ENCODE measurements around the gene FEZ2. TPM values are rescaled to one million over a fixed set of nuclear protein-coding genes. Genes with fewer than 3 reads are reported as not detected.

FEZ2 gene
- total and polyA plus RNA-seq, 7 donors = 61.5 to 291 (median 179) TPM

DNA sequence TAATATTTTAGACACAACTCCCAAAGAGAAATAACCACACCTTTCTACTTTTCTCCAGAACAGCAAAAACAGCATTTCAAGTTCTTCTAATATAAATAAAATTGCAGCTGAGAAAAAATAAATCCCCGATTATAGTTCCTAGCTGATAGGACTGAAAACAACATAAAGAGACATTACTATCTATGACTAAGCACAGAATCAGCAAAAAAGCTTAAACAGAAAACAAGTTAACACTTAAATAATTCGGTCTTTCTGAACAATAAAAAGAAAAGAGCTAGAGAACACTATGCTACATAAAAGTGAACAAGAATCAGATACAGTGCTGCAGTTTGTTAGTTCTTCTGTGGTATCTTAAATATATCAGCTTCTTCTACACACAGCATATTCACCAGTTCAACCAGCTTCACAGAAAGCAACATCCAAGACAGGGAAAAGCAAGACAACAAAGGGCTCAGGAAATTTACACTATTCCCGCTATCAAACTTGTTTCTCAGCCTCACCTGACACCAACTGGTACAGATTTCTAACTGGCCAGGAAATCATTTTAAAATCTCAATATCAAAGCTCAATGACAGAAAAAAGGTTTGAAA, 28.6 kb downstream of the FEZ2 start:
- Histone ChIP-seq H3K27me3 (ENCODE audit: insufficient read depth in 3 of 3, low read length in 2 of 3) (no peaks in the 10 kb centered on the region), H3K36me3 (ENCODE audit: insufficient read depth in 1 of 2, low read depth in 1 of 2) (peaks cover 0 to 31% of the 10 kb centered on the region in 2 donors), H3K27ac (peak overlapping the region; percentile 72), H3K4me3 (no peak overlapping the region), H3K4me1 (peaks cover 44% of the 10 kb centered on the region), H3K9me3 (no peaks in the 10 kb centered on the region)
- WGBS, 3 donors = 86 to 93% (median 87%) methylated on average over 3 of the region's 3 CpGs
- ATAC-seq = no peak
- intact Hi-C loops (cut with DNase I) = loop anchor here in 1 of 2 donors (10.0 kb wide), 1 partner anchor 95 kb away; no protein-coding TSS in a partner anchor
- DNase-seq = no peak
- TF ChIP-seq, protein P1, sequence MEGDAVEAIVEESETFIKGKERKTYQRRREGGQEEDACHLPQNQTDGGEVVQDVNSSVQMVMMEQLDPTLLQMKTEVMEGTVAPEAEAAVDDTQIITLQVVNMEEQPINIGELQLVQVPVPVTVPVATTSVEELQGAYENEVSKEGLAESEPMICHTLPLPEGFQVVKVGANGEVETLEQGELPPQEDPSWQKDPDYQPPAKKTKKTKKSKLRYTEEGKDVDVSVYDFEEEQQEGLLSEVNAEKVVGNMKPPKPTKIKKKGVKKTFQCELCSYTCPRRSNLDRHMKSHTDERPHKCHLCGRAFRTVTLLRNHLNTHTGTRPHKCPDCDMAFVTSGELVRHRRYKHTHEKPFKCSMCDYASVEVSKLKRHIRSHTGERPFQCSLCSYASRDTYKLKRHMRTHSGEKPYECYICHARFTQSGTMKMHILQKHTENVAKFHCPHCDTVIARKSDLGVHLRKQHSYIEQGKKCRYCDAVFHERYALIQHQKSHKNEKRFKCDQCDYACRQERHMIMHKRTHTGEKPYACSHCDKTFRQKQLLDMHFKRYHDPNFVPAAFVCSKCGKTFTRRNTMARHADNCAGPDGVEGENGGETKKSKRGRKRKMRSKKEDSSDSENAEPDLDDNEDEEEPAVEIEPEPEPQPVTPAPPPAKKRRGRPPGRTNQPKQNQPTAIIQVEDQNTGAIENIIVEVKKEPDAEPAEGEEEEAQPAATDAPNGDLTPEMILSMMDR (IDR thresholded peaks at IDR 0.05) = no peak

GRCh38 chr2:36568516-36569246, 29.3 kb downstream of the FEZ2 start:
- 57 to 67% (median 65%) methylated on average over 6 of the region's 6 CpGs for WGBS, 3 donors
- peak overlapping the region; percentile 72 for H3K27ac ChIP-seq

DNA sequence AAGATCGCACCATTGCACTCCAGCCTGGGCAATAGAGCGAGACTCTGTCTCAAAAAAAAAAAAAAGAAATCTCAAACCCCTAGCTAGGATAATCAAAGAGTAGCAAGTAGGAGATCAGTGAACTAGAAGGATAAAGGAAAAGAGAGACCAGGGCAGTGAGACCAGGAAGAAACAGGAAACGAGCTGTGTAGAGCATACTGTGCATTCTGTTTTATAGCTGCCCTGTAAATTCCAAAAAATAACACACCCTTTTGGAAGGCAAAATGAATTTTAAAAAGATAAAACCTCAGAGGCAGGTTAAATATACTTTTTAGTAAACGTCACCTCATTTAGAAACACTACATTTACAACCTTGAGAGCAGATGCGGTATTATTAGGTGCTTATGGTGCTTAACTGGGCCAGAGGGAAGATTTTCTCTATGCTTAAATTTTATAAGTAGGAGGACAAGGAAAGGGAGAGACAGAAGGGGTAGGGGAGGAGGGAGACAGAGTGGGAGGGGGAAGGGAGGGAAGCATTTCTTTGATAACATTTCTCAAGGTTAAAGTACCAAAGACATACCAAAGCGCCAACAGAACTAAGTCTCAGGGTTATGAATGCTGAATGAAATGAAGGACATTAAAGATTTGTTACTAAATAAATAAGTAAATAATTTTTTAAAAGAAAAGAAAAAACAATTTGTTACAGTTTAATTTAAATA, 30.1 kb downstream of the FEZ2 start:
- ATAC-seq = no peak
- Histone ChIP-seq H3K27ac (peak overlapping the region; percentile 72), H3K27me3 (ENCODE audit: insufficient read depth in 3 of 3, low read length in 2 of 3) (no peaks in the 10 kb centered on the region), H3K36me3 (ENCODE audit: insufficient read depth in 1 of 2, low read depth in 1 of 2) (peaks cover 5 to 21% of the 10 kb centered on the region in 2 donors), H3K4me3 (no peak overlapping the region), H3K4me1 (peaks cover 46% of the 10 kb centered on the region), H3K9me3 (no peaks in the 10 kb centered on the region)
- 89 to 96% (median 90%) methylated on average over 6 of the region's 6 CpGs for WGBS, 3 donors
- intact Hi-C loops (cut with DNase I) = loop anchor here in 1 of 2 donors (10.0 kb wide), 1 partner anchor 97 kb away; no protein-coding TSS in a partner anchor
- TF ChIP-seq, protein P1 (IDR thresholded peaks at IDR 0.05) = no peak
- DNase-seq = no peak

More at GRCh38 chr2:36568516-36569246, 29.3 kb downstream of the FEZ2 start:
- TF ChIP-seq, protein P1 (IDR thresholded peaks at IDR 0.05) = no peak
- Histone ChIP-seq H3K4me1 (peaks cover 43% of the 10 kb centered on the region), H3K36me3 (ENCODE audit: insufficient read depth in 1 of 2, low read depth in 1 of 2) (peaks cover 3 to 24% of the 10 kb centered on the region in 2 donors), H3K4me3 (peak overlapping the region; percentile 21), H3K27me3 (ENCODE audit: insufficient read depth in 3 of 3, low read length in 2 of 3) (no peaks in the 10 kb centered on the region), H3K9me3 (no peaks in the 10 kb centered on the region)
- intact Hi-C loops (cut with DNase I) = loop anchor here in 1 of 2 donors (10.0 kb wide), 1 partner anchor 96 kb away; no protein-coding TSS in a partner anchor
- DNase-seq = no peak
- peak in 2 of 4 donors; percentile 32 to 35 for ATAC-seq

DNA sequence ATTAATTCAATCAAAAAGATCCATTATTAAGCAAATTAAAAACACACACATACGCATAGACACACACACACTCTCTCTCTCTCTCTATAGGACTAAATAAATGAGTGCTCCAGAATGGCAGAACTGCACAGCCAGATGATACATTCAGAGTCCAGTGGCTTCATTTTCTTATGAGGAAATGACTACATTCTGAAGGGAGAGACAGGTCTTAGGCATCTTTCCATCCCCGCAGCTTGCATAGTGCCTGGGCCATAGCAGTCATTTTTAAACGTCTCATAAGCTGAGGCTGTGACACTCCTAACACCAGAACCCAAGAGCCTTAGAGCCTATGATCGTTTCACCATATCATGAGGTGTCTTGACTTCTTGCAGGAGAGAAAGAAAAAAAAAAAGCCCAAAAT, 31.1 kb downstream of the FEZ2 start:
- Histone ChIP-seq H3K27ac (no peak overlapping the region), H3K4me3 (no peak overlapping the region), H3K4me1 (peaks cover 50% of the 10 kb centered on the region), H3K36me3 (ENCODE audit: insufficient read depth in 1 of 2, low read depth in 1 of 2) (peaks cover 5 to 21% of the 10 kb centered on the region in 2 donors), H3K27me3 (ENCODE audit: insufficient read depth in 3 of 3, low read length in 2 of 3) (no peaks in the 10 kb centered on the region), H3K9me3 (no peaks in the 10 kb centered on the region)
- ATAC-seq (peak in 1 of 4 donors; percentile 26), DNase-seq (no peak)
- intact Hi-C loops (cut with DNase I) = loop anchor here in 1 of 2 donors (10.0 kb wide), 1 partner anchor 98 kb away; no protein-coding TSS in a partner anchor
- WGBS, 3 donors = 86 to 92% (median 91%) methylated on average over 4 of the region's 4 CpGs
- TF ChIP-seq, protein P1 (IDR thresholded peaks at IDR 0.05) = no peak
